Measurements from ENCODE around the gene ZBTB16.
A peak's percentile ranks its signal among the peaks of the same experiment; 100 is the strongest.

ZBTB16 gene

GRCh38 chr11:114059278-114059983 is at the start of gene ZBTB16:
Gene ZBTB16 (plus strand): TSS chr11:114059711. CDS start chr11:114063301, 3,590 bp downstream.
- peak; percentile 43 to 55 for DNase-seq

GRCh38 chr11:114010931-114011330 is 48.6 kb upstream of the ZBTB16 start:
- DNase-seq, result no peak

- DNase-seq, result no peak
Measured at GRCh38 chr11:114011443-114011842, 48.1 kb upstream of the ZBTB16 start.

- DNase-seq, result no peak
Measured at GRCh38 chr11:114015117-114015516, 44.4 kb upstream of the ZBTB16 start.

- no peak for DNase-seq
Measured at GRCh38 chr11:114016986-114017385, 42.5 kb upstream of the ZBTB16 start.

- DNase-seq, result no peak
Measured at GRCh38 chr11:114017723-114018122, 41.8 kb upstream of the ZBTB16 start.

- DNase-seq, result no peak
Measured at GRCh38 chr11:114019046-114019445, 40.5 kb upstream of the ZBTB16 start.

GRCh38 chr11:114019574-114019973 is 39.9 kb upstream of the ZBTB16 start:
- DNase-seq, result no peak

- DNase-seq, result no peak
Measured at GRCh38 chr11:114025329-114025907, 34.1 kb upstream of the ZBTB16 start.

GRCh38 chr11:114026355-114026754 is 33.2 kb upstream of the ZBTB16 start:
- DNase-seq, result peak in 1 of 2 donors; percentile 17

- no peak for DNase-seq
Measured at GRCh38 chr11:114027391-114027790, 32.1 kb upstream of the ZBTB16 start.

- no peak for DNase-seq
Measured at GRCh38 chr11:114027926-114028325, 31.6 kb upstream of the ZBTB16 start.

- no peak for DNase-seq
Measured at GRCh38 chr11:114031246-114031966, 28.1 kb upstream of the ZBTB16 start.

GRCh38 chr11:114031967-114032320 is 27.6 kb upstream of the ZBTB16 start:
- DNase-seq, result no peak

- DNase-seq, result no peak
Measured at GRCh38 chr11:114033066-114033465, 26.4 kb upstream of the ZBTB16 start.

GRCh38 chr11:114033572-114033971 is 25.9 kb upstream of the ZBTB16 start:
- DNase-seq, result no peak

GRCh38 chr11:114034956-114035355 is 24.6 kb upstream of the ZBTB16 start:
- no peak for DNase-seq

GRCh38 chr11:114036147-114036811 is 23.2 kb upstream of the ZBTB16 start:
- DNase-seq, result peak; percentile 59 to 65

- no peak for DNase-seq
Measured at GRCh38 chr11:114036958-114037357, 22.6 kb upstream of the ZBTB16 start.

GRCh38 chr11:114039551-114039950 is 20.0 kb upstream of the ZBTB16 start:
- DNase-seq, result no peak

GRCh38 chr11:114040706-114041211 is 18.8 kb upstream of the ZBTB16 start:
- DNase-seq, result no peak

- DNase-seq, result no peak
Measured at GRCh38 chr11:114042234-114042633, 17.3 kb upstream of the ZBTB16 start.

Measured in stimulated activated CD4-positive, alpha-beta T cell treated with anti-CD3 and anti-CD28 coated beads, Interleukin-2, amount 100 ng/mL, for 24 hours (primary cell).